Thoracic aorta (tissue), 2 donors: ENCODE measurements around the gene PREB. TPM values are rescaled to one million over a fixed set of nuclear protein-coding genes. Genes with fewer than 3 reads are reported as not detected.

ENCODE experiments used
- ATAC-seq: fragments of 150-250 bp; one replicate; pipeline ENCODE4 v1.8.0; 2017; ENCODE audit warnings: low read depth; ENCODE audit not compliant: insufficient number of reproducible peaks, low FRiP score
- DNase-seq: peaks from one replicate; pipeline ENCODE4 v3.0.0-alpha.2; 2020; ENCODE audit warnings: low spot score
- H3K27ac ChIP-seq, 2 donors: fragments of 200-600 bp; sonication (generic); 1 replicate in 1 of 2; 2 replicates in 1 of 2; pipeline ENCODE4 v1.5.1; 2016; ENCODE audit warnings: mild to moderate bottlenecking in 2 of 2, moderate library complexity in 2 of 2
- H3K27me3 ChIP-seq: fragments of 200-600 bp; sonication (generic); replicated peaks from 2 replicates; pipeline ENCODE4 v1.6.0; 2016; ENCODE audit warnings: mild to moderate bottlenecking; ENCODE audit not compliant: insufficient read depth
- H3K36me3 ChIP-seq: fragments of 200-600 bp; sonication (generic); one replicate; pipeline ENCODE4 v1.5.1; 2016
- H3K4me1 ChIP-seq, 2 donors: fragments of 200-600 bp; sonication (generic); 1 replicate in 1 of 2; 2 replicates in 1 of 2; pipeline versions ENCODE4 v1.5.1 to v1.6.0; 2016; ENCODE audit warnings: low read depth in 2 of 2, mild to moderate bottlenecking in 1 of 2; ENCODE audit not compliant: control insufficient read depth in 1 of 2
- H3K4me3 ChIP-seq: fragments of 200-600 bp; sonication (generic); 2 replicates; pipeline ENCODE4 v1.5.1; 2016; ENCODE audit warnings: mild to moderate bottlenecking
- H3K9me3 ChIP-seq: fragments of 200-600 bp; sonication (generic); 2 replicates; pipeline ENCODE4 v1.5.1; 2016
- CTCF ChIP-seq: fragments of 200-600 bp; sonication (generic); IDR thresholded peaks from one replicate; pipeline ENCODE4 v1.5.1; 2019; ENCODE audit warnings: antibody characterized with exemption
- total RNA-seq, 2 donors: library from RNA; depleted of rRNA; stranded (reverse); fragments of >200 nt; gene quantifications; one replicate each; pipeline versions ENCODE4 v1.1.0 to v1.2.3, GENCODE V29; 2016

PREB gene
- total RNA-seq, 2 donors from 2014 or later: 64.3 to 92.3 TPM

GRCh38 chr2:27085062-27085672 is 49.3 kb downstream of the PREB start:
- no peak for ATAC-seq
- peak overlapping the region; percentile 80 to 87 for H3K27ac ChIP-seq

GRCh38 chr2:27084297-27085061 is 50.0 kb downstream of the PREB start:
- ATAC-seq: no peak
- no peak for TF ChIP-seq CTCF
- H3K4me1 ChIP-seq: peaks cover 34 to 67% of the 10 kb centered on the region in 2 donors
- peak overlapping the region in 1 of 2 donors; percentile 87 for H3K27ac ChIP-seq
- H3K27me3 ChIP-seq: no peaks in the 10 kb centered on the region
- H3K36me3 ChIP-seq: peaks cover 14% of the 10 kb centered on the region
- no peak for DNase-seq
- H3K4me3 ChIP-seq: no peak overlapping the region
- H3K9me3 ChIP-seq: no peaks in the 10 kb centered on the region

More at GRCh38 chr2:27085062-27085672, 49.3 kb downstream of the PREB start:
- DNase-seq: no peak
- H3K9me3 ChIP-seq: no peaks in the 10 kb centered on the region
- peaks cover 30 to 66% of the 10 kb centered on the region in 2 donors for H3K4me1 ChIP-seq
- no peaks in the 10 kb centered on the region for H3K27me3 ChIP-seq
- H3K36me3 ChIP-seq: peaks cover 14% of the 10 kb centered on the region
- H3K4me3 ChIP-seq: peak overlapping the region; percentile 83
- no peak for TF ChIP-seq CTCF

GRCh38 chr2:27083410-27084296 is 50.8 kb downstream of the PREB start:
- no peak for TF ChIP-seq CTCF
- H3K4me1 ChIP-seq: peaks cover 34 to 67% of the 10 kb centered on the region in 2 donors
- DNase-seq (no peak), ATAC-seq (no peak)
- no peaks in the 10 kb centered on the region for H3K27me3 ChIP-seq
- H3K36me3 ChIP-seq: peaks cover 14% of the 10 kb centered on the region
- H3K27ac ChIP-seq: no peak overlapping the region
- H3K4me3 ChIP-seq: no peak overlapping the region
- no peaks in the 10 kb centered on the region for H3K9me3 ChIP-seq

GRCh38 chr2:27082773-27083409 is 51.5 kb downstream of the PREB start:
- no peak for ATAC-seq
- H3K4me3 ChIP-seq: no peak overlapping the region
- no peak overlapping the region for H3K27ac ChIP-seq
- no peaks in the 10 kb centered on the region for H3K27me3 ChIP-seq
- TF ChIP-seq CTCF: no peak
- peaks cover 14% of the 10 kb centered on the region for H3K36me3 ChIP-seq
- peaks cover 35 to 66% of the 10 kb centered on the region in 2 donors for H3K4me1 ChIP-seq
- DNase-seq: no peak
- H3K9me3 ChIP-seq: no peaks in the 10 kb centered on the region
